Epithelial cell of proximal tubule (primary cell): ENCODE data around the gene RNF121. TPM values are rescaled to one million over a fixed set of nuclear protein-coding genes. Genes with fewer than 3 reads are reported as not detected.

Experiments
- DNase-seq: peaks from one replicate; pipeline ENCODE4 v3.0.0-alpha.2; 2011; ENCODE audit warnings: low read depth
- H3K4me3 ChIP-seq: 2 replicates; pipeline ENCODE4 v1.5.1; 2011; ENCODE audit warnings: low read depth, mild to moderate bottlenecking, low read length
- total RNA-seq: library from RNA; depleted of rRNA; stranded (reverse); fragments of >200 nt; gene quantifications from 2 replicates; pipeline ENCODE4 v1.2.3, GENCODE V29; 2015
- TF ChIP-seq, protein P1 (sequence below): conservative IDR thresholded peaks from 2 replicates; pipeline ENCODE4 v1.5.1; 2012; ENCODE audit warnings: low read depth, mild to moderate bottlenecking, low read length

RNF121 gene
- total RNA-seq, 1 donor from 2014 or later = 9.3 TPM

DNA sequence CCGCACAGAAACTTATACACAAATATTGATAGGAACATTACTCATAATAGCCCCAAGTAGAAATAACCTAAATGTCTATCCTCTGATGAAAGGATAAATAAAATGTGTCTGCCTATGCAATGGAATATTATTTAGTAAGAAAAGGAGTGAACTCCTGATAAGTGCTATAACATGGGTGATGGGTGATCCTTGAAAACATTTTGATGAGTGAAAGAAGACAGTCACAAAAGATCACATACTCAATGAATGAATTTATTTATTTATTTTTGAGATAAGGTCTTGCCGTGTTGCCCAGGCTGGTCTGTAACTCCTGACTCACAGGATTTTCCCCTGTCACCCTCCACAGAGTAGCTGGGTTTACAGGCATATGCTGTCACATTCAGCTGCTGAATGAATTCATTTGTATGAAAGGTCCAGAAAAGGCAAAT is 17.3 kb downstream of the RNF121 start:
- no peak for DNase-seq
- TF ChIP-seq, protein P1, sequence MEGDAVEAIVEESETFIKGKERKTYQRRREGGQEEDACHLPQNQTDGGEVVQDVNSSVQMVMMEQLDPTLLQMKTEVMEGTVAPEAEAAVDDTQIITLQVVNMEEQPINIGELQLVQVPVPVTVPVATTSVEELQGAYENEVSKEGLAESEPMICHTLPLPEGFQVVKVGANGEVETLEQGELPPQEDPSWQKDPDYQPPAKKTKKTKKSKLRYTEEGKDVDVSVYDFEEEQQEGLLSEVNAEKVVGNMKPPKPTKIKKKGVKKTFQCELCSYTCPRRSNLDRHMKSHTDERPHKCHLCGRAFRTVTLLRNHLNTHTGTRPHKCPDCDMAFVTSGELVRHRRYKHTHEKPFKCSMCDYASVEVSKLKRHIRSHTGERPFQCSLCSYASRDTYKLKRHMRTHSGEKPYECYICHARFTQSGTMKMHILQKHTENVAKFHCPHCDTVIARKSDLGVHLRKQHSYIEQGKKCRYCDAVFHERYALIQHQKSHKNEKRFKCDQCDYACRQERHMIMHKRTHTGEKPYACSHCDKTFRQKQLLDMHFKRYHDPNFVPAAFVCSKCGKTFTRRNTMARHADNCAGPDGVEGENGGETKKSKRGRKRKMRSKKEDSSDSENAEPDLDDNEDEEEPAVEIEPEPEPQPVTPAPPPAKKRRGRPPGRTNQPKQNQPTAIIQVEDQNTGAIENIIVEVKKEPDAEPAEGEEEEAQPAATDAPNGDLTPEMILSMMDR = no peak
- no peak overlapping the region for H3K4me3 ChIP-seq

DNA sequence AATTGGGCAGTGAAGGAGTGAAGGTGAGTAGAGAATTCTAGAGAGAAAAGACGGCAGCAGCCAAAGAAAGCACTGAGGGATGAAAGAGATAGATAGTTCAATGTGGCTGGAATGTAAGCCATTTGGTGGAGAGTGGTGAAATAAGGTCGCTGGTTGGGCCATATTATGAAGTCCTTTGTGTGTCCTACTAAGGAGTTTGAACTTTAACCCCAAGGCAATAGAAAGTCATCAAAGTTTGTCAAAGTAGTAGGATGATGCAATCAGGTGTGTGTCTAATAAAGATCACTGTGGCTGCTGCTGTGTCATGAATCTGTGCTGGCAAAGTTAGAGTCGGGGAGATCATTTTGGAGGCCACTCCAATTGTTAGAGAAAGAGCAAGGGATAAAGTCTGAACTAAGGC is 18.7 kb downstream of the RNF121 start:
- H3K4me3 ChIP-seq = no peak overlapping the region
- no peak for DNase-seq
- TF ChIP-seq, protein P1 = no peak

DNA sequence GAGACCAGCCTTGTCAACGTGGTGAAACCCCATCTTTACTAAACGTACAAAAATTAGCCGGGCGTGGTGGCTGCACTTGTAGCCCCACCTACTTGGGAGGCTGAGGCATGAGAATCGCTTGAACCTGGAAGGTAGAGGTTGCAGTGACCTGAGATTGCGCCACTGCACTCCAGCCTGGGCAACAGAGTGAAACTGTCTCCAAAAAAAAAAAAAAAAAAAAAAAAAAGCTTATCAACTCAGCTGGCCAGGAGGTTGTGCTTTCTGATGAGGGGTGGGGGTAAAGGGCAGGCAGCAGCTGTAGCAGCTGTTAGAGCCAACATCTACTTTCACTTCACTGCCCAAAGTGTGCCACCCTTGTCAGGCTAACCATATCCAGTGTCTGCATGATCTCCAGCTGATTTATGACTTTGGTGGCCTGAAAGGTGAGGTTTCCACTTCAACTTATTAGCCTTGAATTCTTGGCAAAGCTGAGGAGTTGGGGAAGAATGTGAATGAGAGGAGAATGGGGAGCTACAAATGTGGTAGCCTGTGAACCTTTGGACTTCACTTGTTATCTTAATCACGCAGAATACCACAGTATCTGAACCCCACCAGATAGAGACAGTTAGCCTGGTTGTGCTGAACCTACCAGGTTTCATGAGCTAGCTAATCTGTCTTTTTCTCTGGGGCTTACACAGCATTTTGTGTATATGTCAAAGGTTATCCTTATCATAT is 19.6 kb downstream of the RNF121 start:
- H3K4me3 ChIP-seq = no peak overlapping the region
- TF ChIP-seq, protein P1 = no peak
- no peak for DNase-seq

DNA sequence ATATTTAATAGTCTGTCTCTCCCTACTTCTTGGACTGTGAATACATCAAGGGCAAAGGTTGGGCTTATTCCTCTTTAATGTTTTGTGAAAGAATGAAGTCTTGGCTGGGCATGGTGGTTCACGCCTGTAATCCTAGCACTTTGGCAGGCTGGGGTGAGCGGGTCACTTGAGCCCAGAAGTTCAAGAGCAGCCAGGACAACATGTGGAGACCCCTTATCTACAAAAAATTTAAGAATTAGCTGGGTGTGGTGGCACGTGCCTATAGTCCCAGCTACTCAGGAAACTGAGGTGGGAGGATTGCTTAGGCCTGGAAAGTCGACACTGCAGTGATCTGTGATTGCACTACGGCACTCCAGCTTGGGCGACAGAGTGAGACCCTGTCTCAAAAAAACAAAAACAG is 20.2 kb downstream of the RNF121 start:
- no peak overlapping the region for H3K4me3 ChIP-seq
- TF ChIP-seq, protein P1 = no peak
- DNase-seq = no peak

DNA sequence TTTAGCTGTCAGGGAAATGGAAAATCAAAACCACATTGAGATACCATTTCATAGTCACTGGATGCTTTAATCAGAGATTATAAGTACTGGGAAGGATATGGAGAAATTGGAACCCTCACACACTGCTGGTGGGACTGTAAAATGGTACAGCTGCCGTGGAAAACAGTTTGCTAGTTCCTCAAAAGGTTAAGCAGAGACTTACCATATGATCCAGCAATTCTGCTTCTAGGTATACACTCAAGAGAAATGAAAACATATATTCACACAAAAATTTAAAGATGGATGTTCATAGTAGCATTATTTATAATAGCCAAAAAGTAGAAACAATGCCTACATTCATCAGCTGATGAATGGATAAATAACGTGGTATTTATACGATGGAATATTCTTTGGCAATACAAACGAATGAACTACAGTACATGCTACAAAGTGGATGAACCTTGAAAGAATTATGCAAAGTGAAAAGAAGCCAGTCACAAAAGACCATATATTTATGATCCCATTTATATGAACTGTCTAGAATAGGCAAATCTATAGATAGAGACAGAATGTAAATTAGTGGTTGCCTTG is 23.0 kb downstream of the RNF121 start:
- H3K4me3 ChIP-seq = no peak overlapping the region
- DNase-seq = no peak
- TF ChIP-seq, protein P1 = no peak

DNA sequence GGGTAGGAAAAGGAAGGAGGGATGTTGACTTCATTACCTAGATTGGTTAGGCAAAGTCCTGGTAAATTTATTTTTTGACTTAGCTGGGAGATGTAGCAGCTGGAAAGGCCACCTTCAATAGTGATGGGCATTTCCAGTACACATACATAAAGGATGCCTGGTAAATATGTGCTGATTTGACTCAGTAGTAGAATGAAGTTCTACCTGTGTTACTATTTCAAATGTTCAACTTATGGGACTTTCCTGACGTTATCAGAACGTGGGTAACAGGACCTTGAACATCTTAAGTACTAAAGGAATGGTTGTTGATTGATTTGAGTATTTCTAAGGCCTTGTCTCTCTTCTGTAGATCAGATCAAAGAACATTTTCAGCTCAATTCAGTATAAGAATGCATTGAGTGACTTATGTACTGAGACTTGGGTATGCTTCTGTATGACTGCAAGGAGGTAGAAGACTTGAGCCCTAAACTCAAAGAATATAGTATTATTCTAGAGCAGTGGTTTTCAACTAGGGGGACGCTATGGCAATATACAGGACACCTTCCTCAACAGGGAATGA is 27.1 kb downstream of the RNF121 start:
- DNase-seq = no peak
- TF ChIP-seq, protein P1 = no peak

More for the DNA sequence above, 27.1 kb downstream of the RNF121 start:
- H3K4me3 ChIP-seq = no peak overlapping the region
